ENCODE results near the gene TACR1. TPM values are rescaled to one million over a fixed set of nuclear protein-coding genes. Genes with fewer than 3 reads are reported as not detected.
A peak's percentile ranks its signal among the peaks of the same experiment; 100 is the strongest.

TACR1 gene
- total and polyA plus RNA-seq, 2 donors from 2014 or later, result 0.49 to 5.1 TPM

DNA sequence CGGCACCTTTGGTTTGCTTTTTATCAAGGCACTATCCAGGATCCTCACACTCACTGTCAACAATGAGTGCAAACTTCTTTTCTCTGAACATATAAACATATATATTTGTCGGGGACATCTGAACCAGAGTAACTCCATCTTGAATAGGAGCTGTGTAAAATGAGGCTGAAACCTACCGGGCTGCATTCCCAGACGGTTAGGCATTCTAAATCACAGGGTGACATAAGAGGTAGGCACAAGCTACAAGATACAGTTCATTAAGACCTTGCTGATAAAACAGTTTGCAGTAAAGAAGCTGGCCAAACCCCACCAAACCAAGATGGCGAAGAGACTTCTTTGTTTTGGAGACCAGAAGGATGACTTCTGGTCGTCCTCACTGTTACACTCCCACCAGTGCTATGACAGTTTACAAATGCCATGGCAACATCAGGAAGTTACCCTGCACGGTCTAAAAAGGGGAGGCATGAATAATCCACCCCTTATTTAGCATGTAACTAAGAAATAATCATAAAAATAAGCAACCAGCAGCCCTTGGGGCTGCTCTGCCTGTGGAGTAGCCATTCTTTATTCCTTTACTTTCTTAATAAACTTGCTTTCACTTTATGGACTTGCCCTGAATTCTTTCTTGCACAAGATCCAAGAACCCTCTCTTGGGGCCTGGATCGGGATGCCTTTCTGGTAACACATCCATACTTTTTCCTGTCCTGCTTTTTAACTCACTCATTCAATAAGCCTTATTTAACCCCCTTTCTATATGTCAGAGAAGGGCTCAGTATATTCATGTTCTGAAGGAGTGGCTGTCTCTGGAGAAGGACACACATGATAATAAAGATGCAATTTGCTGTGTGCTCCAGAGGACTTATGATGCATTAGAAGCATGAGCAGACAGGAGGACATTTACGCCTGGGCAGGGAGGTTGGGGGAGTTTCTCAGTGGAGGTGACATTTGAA lies 65.4 kb downstream of the TACR1 start:
- no peaks in the 10 kb centered on the region for H3K27me3 ChIP-seq (ENCODE audit: control insufficient read depth, insufficient read depth, low read length)
- no peak overlapping the region for H3K4me3 ChIP-seq (ENCODE audit: low read length in 3 of 3)
- H3K27ac ChIP-seq (ENCODE audit: low read depth in 2 of 2, low read length in 2 of 2), result no peak overlapping the region
- TF ChIP-seq, protein P1, sequence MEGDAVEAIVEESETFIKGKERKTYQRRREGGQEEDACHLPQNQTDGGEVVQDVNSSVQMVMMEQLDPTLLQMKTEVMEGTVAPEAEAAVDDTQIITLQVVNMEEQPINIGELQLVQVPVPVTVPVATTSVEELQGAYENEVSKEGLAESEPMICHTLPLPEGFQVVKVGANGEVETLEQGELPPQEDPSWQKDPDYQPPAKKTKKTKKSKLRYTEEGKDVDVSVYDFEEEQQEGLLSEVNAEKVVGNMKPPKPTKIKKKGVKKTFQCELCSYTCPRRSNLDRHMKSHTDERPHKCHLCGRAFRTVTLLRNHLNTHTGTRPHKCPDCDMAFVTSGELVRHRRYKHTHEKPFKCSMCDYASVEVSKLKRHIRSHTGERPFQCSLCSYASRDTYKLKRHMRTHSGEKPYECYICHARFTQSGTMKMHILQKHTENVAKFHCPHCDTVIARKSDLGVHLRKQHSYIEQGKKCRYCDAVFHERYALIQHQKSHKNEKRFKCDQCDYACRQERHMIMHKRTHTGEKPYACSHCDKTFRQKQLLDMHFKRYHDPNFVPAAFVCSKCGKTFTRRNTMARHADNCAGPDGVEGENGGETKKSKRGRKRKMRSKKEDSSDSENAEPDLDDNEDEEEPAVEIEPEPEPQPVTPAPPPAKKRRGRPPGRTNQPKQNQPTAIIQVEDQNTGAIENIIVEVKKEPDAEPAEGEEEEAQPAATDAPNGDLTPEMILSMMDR (IDR thresholded peaks at IDR 0.05; ENCODE audit: borderline replicate concordance, extremely low read depth, insufficient read depth), result no peak
- no peak for FAIRE-seq
- peaks cover 0 to 7% (median 3%) of the 10 kb centered on the region in 3 donors for H3K4me1 ChIP-seq (ENCODE audit: control insufficient read depth in 2 of 3, insufficient read depth in 2 of 3, low read depth in 1 of 3, low read length in 3 of 3)
- no peak for DNase-seq
- no peak overlapping the region for H3K9ac ChIP-seq (ENCODE audit: low read length in 3 of 3)
- H3K9me3 ChIP-seq (ENCODE audit: control insufficient read depth in 2 of 3, insufficient read depth in 1 of 3, low read length in 3 of 3), result no peaks in the 10 kb centered on the region
- intact Hi-C loops (cut with DNase I), result no loop called here
- H3K36me3 ChIP-seq (ENCODE audit: control insufficient read depth in 2 of 3, insufficient read depth in 3 of 3, low read length in 3 of 3), result no peaks in the 10 kb centered on the region

DNA sequence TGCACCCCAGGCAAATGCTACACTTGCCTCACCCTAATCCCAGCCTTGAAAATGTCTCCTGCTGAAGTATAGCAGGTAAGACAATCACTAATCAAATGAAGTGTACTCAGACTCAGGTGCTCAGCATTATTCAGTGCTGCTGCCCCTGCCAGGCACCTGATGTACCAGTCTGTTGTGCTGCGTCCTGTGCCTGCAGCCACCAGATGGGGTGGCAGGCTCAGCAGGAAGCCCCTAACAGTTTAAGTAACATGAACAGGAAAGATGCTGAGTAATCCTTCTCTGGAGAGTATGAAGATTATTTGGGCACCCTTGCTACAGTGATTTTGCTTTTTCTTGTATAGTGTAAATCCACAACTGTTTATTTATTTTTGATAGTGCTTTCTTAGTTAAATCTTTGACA lies 69.1 kb downstream of the TACR1 start:
- H3K4me1 ChIP-seq (ENCODE audit: control insufficient read depth in 2 of 3, insufficient read depth in 2 of 3, low read depth in 1 of 3, low read length in 3 of 3), result peaks cover 0 to 3% (median 2%) of the 10 kb centered on the region in 3 donors
- TF ChIP-seq, protein P1 (IDR thresholded peaks at IDR 0.05; ENCODE audit: borderline replicate concordance, extremely low read depth, insufficient read depth), result no peak
- H3K36me3 ChIP-seq (ENCODE audit: control insufficient read depth in 2 of 3, insufficient read depth in 3 of 3, low read length in 3 of 3), result no peaks in the 10 kb centered on the region
- H3K27me3 ChIP-seq (ENCODE audit: control insufficient read depth, insufficient read depth, low read length), result no peaks in the 10 kb centered on the region
- H3K9ac ChIP-seq (ENCODE audit: low read length in 3 of 3), result no peak overlapping the region
- intact Hi-C loops (cut with DNase I), result no loop called here
- DNase-seq (peak in 1 of 5 donors; percentile 21), FAIRE-seq (no peak)
- H3K9me3 ChIP-seq (ENCODE audit: control insufficient read depth in 2 of 3, insufficient read depth in 1 of 3, low read length in 3 of 3), result no peaks in the 10 kb centered on the region
- no peak overlapping the region for H3K4me3 ChIP-seq (ENCODE audit: low read length in 3 of 3)
- no peak overlapping the region for H3K27ac ChIP-seq (ENCODE audit: low read depth in 2 of 2, low read length in 2 of 2)

DNA sequence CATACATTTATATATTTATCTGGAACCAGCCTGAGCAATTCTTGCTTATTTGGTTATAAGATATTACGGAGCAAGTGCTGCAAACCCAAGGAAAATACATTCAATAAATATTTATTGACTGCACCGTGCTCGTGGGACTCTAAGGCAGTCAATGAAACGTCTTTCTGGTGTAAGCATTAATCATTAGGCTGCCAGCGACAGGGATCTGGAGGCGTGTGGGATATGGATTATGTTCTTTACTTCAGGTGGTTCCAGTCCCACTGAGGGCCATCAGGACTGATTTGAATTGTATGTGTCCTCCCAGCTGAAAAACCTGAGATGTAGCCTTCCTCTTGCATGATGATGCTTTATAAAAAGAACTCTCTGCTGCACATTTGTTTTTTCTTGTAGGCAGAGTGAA lies 75.4 kb downstream of the TACR1 start:
- intact Hi-C loops (cut with DNase I), result no loop called here
- DNase-seq, result no peak
- H3K36me3 ChIP-seq (ENCODE audit: control insufficient read depth in 2 of 3, insufficient read depth in 3 of 3, low read length in 3 of 3), result no peaks in the 10 kb centered on the region
- no peak for FAIRE-seq
- no peak overlapping the region for H3K27ac ChIP-seq (ENCODE audit: low read depth in 2 of 2, low read length in 2 of 2)
- TF ChIP-seq, protein P1 (IDR thresholded peaks at IDR 0.05; ENCODE audit: borderline replicate concordance, extremely low read depth, insufficient read depth), result no peak
- no peak overlapping the region for H3K4me3 ChIP-seq (ENCODE audit: low read length in 3 of 3)
- H3K4me1 ChIP-seq (ENCODE audit: control insufficient read depth in 2 of 3, insufficient read depth in 2 of 3, low read depth in 1 of 3, low read length in 3 of 3), result no peaks in the 10 kb centered on the region
- no peaks in the 10 kb centered on the region for H3K27me3 ChIP-seq (ENCODE audit: control insufficient read depth, insufficient read depth, low read length)
- H3K9me3 ChIP-seq (ENCODE audit: control insufficient read depth in 2 of 3, insufficient read depth in 1 of 3, low read length in 3 of 3), result no peaks in the 10 kb centered on the region
- no peak overlapping the region for H3K9ac ChIP-seq (ENCODE audit: low read length in 3 of 3)

All from kidney (tissue), 14 donors.